Activated T-cell treated with anti-CD3 and anti-CD28 coated beads, Interleukin-2, amount 50 U/mL, for 4 hours (primary cell): ENCODE measurements around the gene TPH2. TPM values are rescaled to one million over a fixed set of nuclear protein-coding genes. Genes with fewer than 3 reads are reported as not detected.

ENCODE experiments used
- ATAC-seq, 2 donors: fragments of 200-7000 bp; cut with Tn5 transposase; one replicate each; pipeline ENCODE4 v1.10.0; 2021
- DNase-seq: peaks from one replicate; pipeline ENCODE4 v3.0.0-alpha.2; 2020
- H3K27me3 Mint-ChIP-seq: one replicate; pipeline ENCODE4 v1.8.0; 2021; ENCODE audit warnings: low read depth, mixed read lengths
- H3K36me3 Mint-ChIP-seq: one replicate; pipeline ENCODE4 v1.8.0; 2022; ENCODE audit warnings: mixed read lengths; ENCODE audit not compliant: insufficient read depth
- H3K4me1 Mint-ChIP-seq: one replicate; pipeline ENCODE4 v1.8.0; 2021; ENCODE audit warnings: low read depth, mixed read lengths
- H3K4me3 Mint-ChIP-seq: one replicate; pipeline ENCODE4 v1.8.0; 2021; ENCODE audit warnings: mild to moderate bottlenecking, moderate library complexity, mixed read lengths
- H3K9me3 Mint-ChIP-seq: one replicate; pipeline ENCODE4 v1.8.0; 2021; ENCODE audit warnings: mixed read lengths
- total RNA-seq, 3 donors: library from RNA; stranded (reverse); gene quantifications; one replicate each; pipeline ENCODE4 v1.2.1, GENCODE V29; 2021

The TPH2 gene
- total RNA-seq: not detected

DNA sequence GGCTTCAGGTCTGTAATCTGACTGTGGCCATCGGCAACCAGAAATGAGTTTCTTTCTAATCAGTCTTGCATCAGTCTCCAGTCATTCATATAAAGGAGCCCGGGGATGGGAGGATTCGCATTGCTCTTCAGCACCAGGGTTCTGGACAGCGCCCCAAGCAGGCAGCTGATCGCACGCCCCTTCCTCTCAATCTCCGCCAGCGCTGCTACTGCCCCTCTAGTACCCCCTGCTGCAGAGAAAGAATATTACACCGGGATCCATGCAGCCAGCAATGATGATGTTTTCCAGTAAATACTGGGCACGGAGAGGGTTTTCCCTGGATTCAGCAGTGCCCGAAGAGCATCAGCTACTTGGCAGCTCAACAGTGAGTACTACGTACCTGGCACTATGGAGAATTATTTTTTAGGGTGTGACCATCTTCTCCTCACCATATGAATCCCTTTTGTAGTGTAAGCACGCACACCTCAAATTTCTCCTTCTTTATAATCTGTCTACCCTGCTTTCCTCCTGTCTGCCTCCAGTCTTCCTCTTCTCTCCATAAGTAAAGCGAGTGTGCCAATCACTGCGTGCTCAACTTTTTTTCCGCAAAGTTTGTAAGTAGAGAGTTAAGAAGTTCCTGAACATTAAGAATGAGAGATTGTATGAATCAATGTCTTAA lies at the start of gene TPH2:
TPH2 (plus strand) TSS at position 118 of the 658 bp plus-strand sequence; CDS start at position 260, 142 bp downstream.
- DNase-seq (peak; percentile 4), ATAC-seq (peak in 1 of 2 donors; percentile 51)
- peaks cover 56% of the 10 kb centered on the region for H3K27me3 Mint-ChIP-seq
- H3K4me1 Mint-ChIP-seq: peaks cover 2% of the 10 kb centered on the region
- no peak within 1 kb of the TSS for H3K4me3 Mint-ChIP-seq
- H3K36me3 Mint-ChIP-seq: no peaks in the 10 kb centered on the region
- no peaks in the 10 kb centered on the region for H3K9me3 Mint-ChIP-seq

- H3K4me3 Mint-ChIP-seq: no peak overlapping the region
- ATAC-seq (no peak), DNase-seq (no peak)
- peaks cover 9% of the 10 kb centered on the region for H3K4me1 Mint-ChIP-seq
- H3K36me3 Mint-ChIP-seq: peaks cover 45% of the 10 kb centered on the region
- H3K27me3 Mint-ChIP-seq: no peaks in the 10 kb centered on the region
- no peaks in the 10 kb centered on the region for H3K9me3 Mint-ChIP-seq
Measured at GRCh38 chr12:71890475-71890874, 48.2 kb upstream of the TPH2 start.

DNA sequence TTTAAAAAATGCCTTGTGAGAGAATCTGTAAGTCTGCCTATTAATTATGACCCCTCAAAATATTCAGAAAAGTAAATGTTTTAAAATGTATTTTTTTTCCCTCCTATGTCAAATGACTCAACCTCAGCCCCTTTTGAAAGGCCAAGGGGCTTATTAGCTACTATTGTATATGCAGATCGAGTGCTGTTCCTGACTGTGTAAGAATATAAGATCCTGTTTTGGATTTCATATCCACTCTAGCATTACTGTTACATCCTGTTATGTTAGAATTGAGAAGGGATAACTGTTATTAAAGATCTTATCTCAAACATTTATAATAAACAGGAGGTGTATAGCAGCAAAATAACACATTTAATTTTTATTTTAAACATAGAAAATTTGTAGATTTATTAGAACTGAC lies 46.6 kb upstream of the TPH2 start:
- ATAC-seq (no peak), DNase-seq (no peak)
- peaks cover 9% of the 10 kb centered on the region for H3K4me1 Mint-ChIP-seq
- peaks cover 44% of the 10 kb centered on the region for H3K36me3 Mint-ChIP-seq
- no peaks in the 10 kb centered on the region for H3K27me3 Mint-ChIP-seq
- no peaks in the 10 kb centered on the region for H3K9me3 Mint-ChIP-seq
- H3K4me3 Mint-ChIP-seq: no peak overlapping the region

DNA sequence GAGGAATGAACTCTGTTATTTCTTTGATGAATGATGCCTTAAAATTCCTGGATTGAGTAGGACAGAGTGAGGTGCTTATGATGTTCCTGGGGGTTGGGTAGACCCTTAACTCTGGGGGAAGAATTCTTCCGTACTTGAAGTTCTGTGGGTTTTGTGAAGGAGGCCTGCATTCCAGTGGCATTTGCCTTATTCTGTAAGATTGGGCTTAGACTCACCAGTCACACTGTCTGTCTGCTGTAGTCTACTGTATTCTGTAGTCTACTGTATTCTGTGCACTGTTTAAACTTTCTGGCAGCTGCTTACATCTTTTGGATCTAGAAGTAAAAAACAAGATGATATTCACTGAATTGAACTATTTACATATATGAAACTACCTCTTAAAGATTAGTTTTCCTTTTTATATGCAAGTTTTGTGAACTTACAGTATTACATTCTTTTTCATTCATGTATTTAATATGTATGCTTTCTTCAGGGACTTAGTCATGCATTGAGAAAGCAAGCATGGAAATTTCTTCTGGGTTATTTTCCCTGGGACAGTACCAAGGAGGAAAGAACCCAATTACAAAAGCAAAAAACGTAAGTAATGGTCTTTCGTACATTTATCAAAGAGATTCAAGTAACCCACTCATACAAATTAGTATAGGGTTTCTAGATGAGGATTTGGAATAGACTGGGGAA lies 42.3 kb upstream of the TPH2 start:
- Mint-ChIP-seq H3K27me3 (no peaks in the 10 kb centered on the region), H3K4me1 (peaks cover 7% of the 10 kb centered on the region), H3K4me3 (no peak overlapping the region), H3K36me3 (peaks cover 46% of the 10 kb centered on the region), H3K9me3 (no peaks in the 10 kb centered on the region)
- ATAC-seq (no peak), DNase-seq (no peak)

- DNase-seq (no peak), ATAC-seq (no peak)
Measured at GRCh38 chr12:71900091-71900490, 38.6 kb upstream of the TPH2 start.

GRCh38 chr12:71904629-71905028 lies 34.0 kb upstream of the TPH2 start:
- Mint-ChIP-seq H3K27me3 (no peaks in the 10 kb centered on the region), H3K36me3 (peaks cover 69% of the 10 kb centered on the region), H3K4me1 (peaks cover 2% of the 10 kb centered on the region), H3K9me3 (peaks cover 6% of the 10 kb centered on the region), H3K4me3 (no peak overlapping the region)
- DNase-seq (no peak), ATAC-seq (no peak)

More at GRCh38 chr12:71900091-71900490, 38.6 kb upstream of the TPH2 start:
- Mint-ChIP-seq H3K9me3 (no peaks in the 10 kb centered on the region), H3K4me1 (peaks cover 2% of the 10 kb centered on the region), H3K27me3 (no peaks in the 10 kb centered on the region), H3K36me3 (peaks cover 65% of the 10 kb centered on the region), H3K4me3 (no peak overlapping the region)

GRCh38 chr12:71935594-71935993 lies 3.1 kb upstream of the TPH2 start:
- no peak overlapping the region for H3K4me3 Mint-ChIP-seq
- peaks cover 2% of the 10 kb centered on the region for H3K4me1 Mint-ChIP-seq
- no peaks in the 10 kb centered on the region for H3K36me3 Mint-ChIP-seq
- peaks cover 33% of the 10 kb centered on the region for H3K27me3 Mint-ChIP-seq
- ATAC-seq: peak; percentile 48 to 65
- H3K9me3 Mint-ChIP-seq: no peaks in the 10 kb centered on the region
- no peak for DNase-seq

DNA sequence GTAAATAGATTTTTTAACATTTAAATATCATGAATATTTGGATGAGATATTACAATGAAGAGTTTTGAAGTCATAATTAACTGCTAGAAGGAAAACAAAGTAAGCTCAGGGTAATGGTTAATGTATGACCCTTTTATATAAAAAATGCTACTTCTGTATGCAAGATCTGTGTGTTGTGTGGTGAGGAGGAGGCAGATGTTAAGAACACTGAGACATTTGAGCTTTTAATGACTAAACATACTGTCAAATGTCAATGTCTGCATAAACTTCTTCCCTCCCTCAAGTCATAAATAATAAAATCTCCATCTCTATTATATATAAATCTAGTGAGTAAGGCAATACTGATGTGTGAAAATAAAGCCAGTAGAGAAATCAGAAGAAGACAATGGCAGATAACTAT lies 1.4 kb downstream of the TPH2 start:
- ATAC-seq (no peak), DNase-seq (no peak)
- Mint-ChIP-seq H3K4me3 (no peak overlapping the region), H3K36me3 (no peaks in the 10 kb centered on the region), H3K27me3 (peaks cover 59% of the 10 kb centered on the region), H3K9me3 (no peaks in the 10 kb centered on the region), H3K4me1 (peaks cover 2% of the 10 kb centered on the region)

GRCh38 chr12:71941174-71941573 lies 2.5 kb downstream of the TPH2 start:
- H3K4me3 Mint-ChIP-seq: no peak overlapping the region
- H3K36me3 Mint-ChIP-seq: no peaks in the 10 kb centered on the region
- peaks cover 60% of the 10 kb centered on the region for H3K27me3 Mint-ChIP-seq
- H3K4me1 Mint-ChIP-seq: peaks cover 2% of the 10 kb centered on the region
- ATAC-seq (no peak), DNase-seq (no peak)
- no peaks in the 10 kb centered on the region for H3K9me3 Mint-ChIP-seq

GRCh38 chr12:71942259-71942658 lies 3.6 kb downstream of the TPH2 start:
- peaks cover 2% of the 10 kb centered on the region for H3K4me1 Mint-ChIP-seq
- H3K9me3 Mint-ChIP-seq: no peaks in the 10 kb centered on the region
- H3K36me3 Mint-ChIP-seq: no peaks in the 10 kb centered on the region
- peaks cover 62% of the 10 kb centered on the region for H3K27me3 Mint-ChIP-seq
- no peak for ATAC-seq
- no peak for DNase-seq
- H3K4me3 Mint-ChIP-seq: no peak overlapping the region

- Mint-ChIP-seq H3K36me3 (no peaks in the 10 kb centered on the region), H3K27me3 (peaks cover 59% of the 10 kb centered on the region), H3K4me3 (no peak overlapping the region), H3K4me1 (peaks cover 2% of the 10 kb centered on the region), H3K9me3 (no peaks in the 10 kb centered on the region)
- DNase-seq: no peak
- no peak for ATAC-seq
Measured at GRCh38 chr12:71942703-71943102, 4.1 kb downstream of the TPH2 start.

- no peak for ATAC-seq
- no peaks in the 10 kb centered on the region for H3K36me3 Mint-ChIP-seq
- H3K4me1 Mint-ChIP-seq: no peaks in the 10 kb centered on the region
- H3K27me3 Mint-ChIP-seq: peaks cover 44% of the 10 kb centered on the region
- no peaks in the 10 kb centered on the region for H3K9me3 Mint-ChIP-seq
- H3K4me3 Mint-ChIP-seq: no peak overlapping the region
- DNase-seq: no peak
Measured at GRCh38 chr12:71945121-71945520, 6.5 kb downstream of the TPH2 start.

DNA sequence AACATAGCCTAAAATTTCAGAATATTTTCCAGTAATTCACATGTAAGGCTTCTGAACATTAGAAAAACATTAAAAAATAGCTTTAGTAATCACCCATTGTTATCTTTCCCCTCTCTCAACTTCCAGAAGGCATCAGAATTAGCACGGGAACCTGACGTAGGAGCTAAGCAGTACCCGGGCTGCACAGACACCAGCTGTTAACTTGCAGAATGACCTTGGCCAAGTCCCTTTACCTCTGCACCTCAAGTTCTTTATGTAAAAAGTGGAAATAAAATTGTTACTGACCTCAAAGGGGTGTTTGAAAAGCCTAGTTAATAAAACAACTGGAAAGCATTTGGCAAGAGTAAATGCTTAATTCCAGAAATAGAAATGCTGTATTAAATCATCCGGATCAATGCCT lies 7.2 kb downstream of the TPH2 start:
- ATAC-seq (no peak), DNase-seq (no peak)
- H3K4me3 Mint-ChIP-seq: no peak overlapping the region
- H3K4me1 Mint-ChIP-seq: no peaks in the 10 kb centered on the region
- H3K9me3 Mint-ChIP-seq: no peaks in the 10 kb centered on the region
- peaks cover 40% of the 10 kb centered on the region for H3K27me3 Mint-ChIP-seq
- no peaks in the 10 kb centered on the region for H3K36me3 Mint-ChIP-seq

GRCh38 chr12:71947645-71948105 lies 9.0 kb downstream of the TPH2 start:
- ATAC-seq: no peak
- Mint-ChIP-seq H3K4me1 (no peaks in the 10 kb centered on the region), H3K4me3 (no peak overlapping the region), H3K36me3 (no peaks in the 10 kb centered on the region), H3K9me3 (no peaks in the 10 kb centered on the region), H3K27me3 (peaks cover 30% of the 10 kb centered on the region)
- DNase-seq: no peak

GRCh38 chr12:71948390-71948789 lies 9.7 kb downstream of the TPH2 start:
- no peak for DNase-seq
- no peak for ATAC-seq
- no peaks in the 10 kb centered on the region for H3K4me1 Mint-ChIP-seq
- no peaks in the 10 kb centered on the region for H3K36me3 Mint-ChIP-seq
- peaks cover 23% of the 10 kb centered on the region for H3K27me3 Mint-ChIP-seq
- H3K9me3 Mint-ChIP-seq: no peaks in the 10 kb centered on the region
- H3K4me3 Mint-ChIP-seq: no peak overlapping the region
